Astrocyte of the spinal cord (primary cell): ENCODE measurements around the gene PLXNB1.

Experiments used
- DNase-seq: peaks from one replicate; pipeline ENCODE4 v3.0.0; 2011; ENCODE audit warnings: low read depth, low spot score
- H3K4me3 ChIP-seq: 2 replicates; pipeline ENCODE4 v1.5.1; 2011; ENCODE audit warnings: low read depth, mild to moderate bottlenecking, low read length, moderate library complexity
- in situ Hi-C: cut with HindIII; loops from 2 replicates; pipeline ENCODE4 v1.10.0; 2017; ENCODE audit warnings: low sequenced_read_pairs
- TF ChIP-seq, protein P1 (sequence below): IDR thresholded peaks from 2 replicates; pipeline ENCODE4 v1.5.1; 2012; ENCODE audit warnings: low read depth, mild to moderate bottlenecking, low read length, inconsistent platforms

The PLXNB1 gene

DNA sequence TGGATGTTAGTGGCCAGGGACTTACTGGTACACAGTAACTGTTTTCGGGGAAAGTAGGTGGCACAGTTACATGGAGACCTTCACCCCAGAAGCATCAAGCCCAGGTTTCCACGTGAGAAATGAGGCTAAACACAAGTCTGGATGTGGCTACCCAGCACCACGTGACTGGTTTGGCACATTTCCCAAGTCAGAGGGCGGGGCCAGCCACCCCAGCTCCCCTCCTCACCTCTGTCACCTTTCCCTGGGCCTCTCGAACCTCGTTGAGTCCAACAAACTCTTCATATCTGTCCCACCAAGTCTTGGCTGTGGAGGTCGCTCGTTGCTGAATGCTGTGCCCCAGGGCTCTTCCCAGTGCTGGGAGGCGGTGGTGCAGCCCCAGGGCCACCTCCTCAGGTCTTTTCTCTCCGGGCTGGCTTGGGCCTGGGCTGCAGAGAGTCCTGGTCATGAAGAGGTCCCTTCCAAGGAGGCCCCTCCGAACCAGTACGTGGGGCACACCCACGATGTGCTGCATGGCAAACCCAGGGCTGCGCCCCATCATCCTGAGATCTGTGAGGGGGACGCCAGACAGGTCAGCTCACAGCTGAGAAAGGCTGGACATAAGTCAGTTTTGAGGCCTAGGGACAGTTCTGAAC is 4.8 kb upstream of the PLXNB1 start:
- TF ChIP-seq, protein P1, sequence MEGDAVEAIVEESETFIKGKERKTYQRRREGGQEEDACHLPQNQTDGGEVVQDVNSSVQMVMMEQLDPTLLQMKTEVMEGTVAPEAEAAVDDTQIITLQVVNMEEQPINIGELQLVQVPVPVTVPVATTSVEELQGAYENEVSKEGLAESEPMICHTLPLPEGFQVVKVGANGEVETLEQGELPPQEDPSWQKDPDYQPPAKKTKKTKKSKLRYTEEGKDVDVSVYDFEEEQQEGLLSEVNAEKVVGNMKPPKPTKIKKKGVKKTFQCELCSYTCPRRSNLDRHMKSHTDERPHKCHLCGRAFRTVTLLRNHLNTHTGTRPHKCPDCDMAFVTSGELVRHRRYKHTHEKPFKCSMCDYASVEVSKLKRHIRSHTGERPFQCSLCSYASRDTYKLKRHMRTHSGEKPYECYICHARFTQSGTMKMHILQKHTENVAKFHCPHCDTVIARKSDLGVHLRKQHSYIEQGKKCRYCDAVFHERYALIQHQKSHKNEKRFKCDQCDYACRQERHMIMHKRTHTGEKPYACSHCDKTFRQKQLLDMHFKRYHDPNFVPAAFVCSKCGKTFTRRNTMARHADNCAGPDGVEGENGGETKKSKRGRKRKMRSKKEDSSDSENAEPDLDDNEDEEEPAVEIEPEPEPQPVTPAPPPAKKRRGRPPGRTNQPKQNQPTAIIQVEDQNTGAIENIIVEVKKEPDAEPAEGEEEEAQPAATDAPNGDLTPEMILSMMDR = no peak
- DNase-seq = no peak
- H3K4me3 ChIP-seq = no peak overlapping the region
- in situ Hi-C loops = no loop called here

DNA sequence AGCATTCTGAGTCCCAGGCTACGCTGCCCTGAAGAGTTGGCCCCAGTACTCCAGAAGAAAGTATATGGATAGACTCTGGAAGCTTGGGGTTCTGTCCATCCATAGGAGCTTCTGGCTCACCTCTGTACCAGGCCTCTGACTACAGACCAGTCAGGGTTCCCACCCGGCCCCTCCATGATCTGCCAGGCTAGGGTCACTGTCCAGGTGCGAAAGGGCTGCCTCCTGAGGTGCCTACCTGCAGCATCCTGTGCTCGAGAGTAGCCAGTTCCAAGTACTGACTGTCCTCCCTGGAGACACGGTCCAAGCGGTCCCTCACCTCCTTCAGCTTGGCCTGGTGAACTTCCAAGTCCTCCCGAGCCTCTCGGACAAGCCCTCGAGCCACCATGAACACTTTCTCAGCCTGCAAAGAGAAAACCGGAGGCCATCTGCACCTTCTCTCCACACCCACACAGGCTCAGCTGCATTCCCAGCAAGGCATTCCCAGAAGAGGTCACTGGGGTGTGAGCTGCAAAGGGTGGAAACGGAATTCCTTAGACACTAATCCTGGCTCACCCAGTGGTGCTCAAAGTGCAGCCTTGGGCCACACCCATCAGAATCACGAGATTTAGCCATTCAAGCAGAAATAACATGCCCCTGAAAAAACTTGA is 3.7 kb upstream of the PLXNB1 start:
- in situ Hi-C loops = no loop called here
- H3K4me3 ChIP-seq = no peak overlapping the region
- DNase-seq = no peak
- TF ChIP-seq, protein P1 = no peak

- H3K4me3 ChIP-seq = no peak overlapping the region
- no peak for DNase-seq
- in situ Hi-C loops = no loop called here
- TF ChIP-seq, protein P1 = peak; percentile 29
Observed at GRCh38 chr3:48432411-48433371, 2.8 kb upstream of the PLXNB1 start.

DNA sequence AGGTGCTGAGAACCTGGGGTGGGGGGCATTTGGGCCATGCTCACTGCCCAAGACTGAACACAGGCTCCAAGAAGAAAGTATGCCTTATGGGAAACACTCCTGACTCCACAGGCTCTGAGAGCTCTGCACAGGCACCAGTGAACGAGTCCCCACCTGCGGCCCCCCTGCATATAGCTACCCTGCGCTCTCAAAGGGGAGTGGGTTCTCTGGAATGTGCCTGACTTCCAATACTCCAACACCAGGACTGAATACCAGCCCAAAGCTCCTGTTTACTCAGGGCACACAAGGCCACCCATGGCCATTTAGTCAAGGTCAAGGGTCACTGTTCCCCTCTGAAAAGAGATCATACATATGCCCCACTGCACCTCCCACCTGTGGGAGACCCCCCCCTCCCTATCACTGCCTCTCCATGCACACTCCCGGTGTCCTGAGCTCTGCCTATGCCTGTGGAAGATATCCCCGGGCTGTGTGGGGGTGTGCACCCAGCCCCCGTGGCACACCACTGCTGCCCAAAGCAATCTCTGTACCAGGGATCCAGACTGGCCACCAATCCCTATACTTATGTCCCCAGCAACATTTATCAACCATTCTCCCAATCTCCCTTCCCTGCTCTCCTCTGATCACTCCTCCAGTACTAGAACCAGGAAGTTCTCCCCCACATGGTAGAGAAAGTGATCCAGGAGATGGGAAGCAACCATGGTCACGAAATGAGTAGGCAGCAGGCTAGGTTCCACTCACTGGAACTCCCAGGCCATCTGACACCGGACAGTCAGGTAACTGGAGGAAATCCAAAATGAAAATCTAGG is 1.5 kb upstream of the PLXNB1 start:
- in situ Hi-C loops = no loop called here
- TF ChIP-seq, protein P1 = no peak
- no peak for DNase-seq
- H3K4me3 ChIP-seq = no peak overlapping the region

DNA sequence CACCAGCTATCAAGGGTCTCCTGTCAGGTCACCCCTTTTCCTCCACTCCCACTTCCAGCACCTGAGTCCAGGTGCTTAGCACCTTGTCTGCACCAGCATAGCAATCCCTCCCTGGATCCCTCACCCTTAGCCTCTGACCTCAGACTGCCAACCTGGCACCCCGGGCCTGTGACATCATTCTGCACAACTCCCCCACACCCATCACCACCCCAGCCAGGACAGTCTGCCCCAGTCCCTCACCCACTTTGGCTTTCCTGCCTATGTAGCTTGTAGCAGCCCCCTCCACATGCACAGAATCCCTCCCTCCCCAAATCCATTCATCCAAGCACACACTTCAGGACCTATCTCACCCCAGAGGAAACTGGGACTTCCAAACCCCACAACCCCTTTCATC is 819 bp upstream of the PLXNB1 start:
- DNase-seq = no peak
- no peak overlapping the region for H3K4me3 ChIP-seq
- in situ Hi-C loops = no loop called here

More for the DNA sequence above, 819 bp upstream of the PLXNB1 start:
- TF ChIP-seq, protein P1 = no peak
